HG03066 (cell line): ENCODE results near the gene STX2.
A peak's percentile ranks its signal among the peaks of the same experiment; 100 is the strongest.
"Not testable (repeated sequence)": the region's sequence is repeated elsewhere in the genome, so short reads cannot be mapped to it uniquely, and the experiment has no call there.

Source experiments
- ATAC-seq: cut with Tn5 transposase; IDR thresholded peaks from one replicate; pipeline ENCODE4 v1.9.1; 2021; ENCODE audit warnings: low read depth; ENCODE audit not compliant: unreplicated experiment

The STX2 gene

GRCh38 chr12:130870442-130871285 lies 31.6 kb upstream of the STX2 start:
- ATAC-seq = peak; percentile 30

DNA sequence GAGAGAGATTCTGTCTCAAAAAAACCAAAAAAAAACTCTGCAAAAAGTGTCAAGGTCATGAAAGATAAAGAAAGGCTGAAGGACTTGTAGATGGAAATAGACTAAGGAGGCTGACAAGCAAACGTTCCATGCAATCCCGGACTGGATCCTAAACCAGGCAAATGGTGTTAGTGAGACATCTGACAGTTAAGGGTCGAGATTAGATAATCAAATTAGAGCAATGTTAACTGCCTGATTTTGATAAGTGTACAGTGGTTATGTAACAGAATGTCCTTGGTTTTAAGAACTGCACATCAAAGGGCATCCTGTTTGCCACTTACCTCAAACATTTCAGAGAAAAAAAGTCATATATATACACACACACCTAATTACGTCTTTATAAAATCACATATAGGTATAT lies 29.4 kb upstream of the STX2 start:
- no peak for ATAC-seq

GRCh38 chr12:130863298-130863697 lies 24.2 kb upstream of the STX2 start:
- no peak for ATAC-seq

GRCh38 chr12:130862771-130863170 lies 23.7 kb upstream of the STX2 start:
- not testable (repeated sequence) for ATAC-seq

DNA sequence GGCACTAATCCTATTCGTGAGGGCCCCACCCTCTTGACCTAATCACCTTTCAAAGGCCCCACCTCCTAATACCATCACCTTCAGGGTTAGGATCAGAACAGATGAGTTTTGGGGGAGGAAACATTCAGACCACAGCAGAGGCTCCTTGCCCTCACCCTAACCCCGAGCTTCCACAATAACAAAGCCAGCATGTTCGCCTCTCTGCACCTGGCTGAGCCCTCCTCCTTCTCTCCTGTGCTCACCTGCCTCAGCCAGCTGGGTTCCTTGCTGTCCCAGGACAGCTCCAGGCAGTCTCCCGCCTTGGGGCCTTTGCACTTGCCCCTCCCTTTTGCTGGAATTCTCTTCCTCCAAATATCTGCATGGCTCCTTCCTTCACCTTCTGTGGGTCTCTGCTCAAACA lies 23.1 kb upstream of the STX2 start:
- no peak for ATAC-seq

DNA sequence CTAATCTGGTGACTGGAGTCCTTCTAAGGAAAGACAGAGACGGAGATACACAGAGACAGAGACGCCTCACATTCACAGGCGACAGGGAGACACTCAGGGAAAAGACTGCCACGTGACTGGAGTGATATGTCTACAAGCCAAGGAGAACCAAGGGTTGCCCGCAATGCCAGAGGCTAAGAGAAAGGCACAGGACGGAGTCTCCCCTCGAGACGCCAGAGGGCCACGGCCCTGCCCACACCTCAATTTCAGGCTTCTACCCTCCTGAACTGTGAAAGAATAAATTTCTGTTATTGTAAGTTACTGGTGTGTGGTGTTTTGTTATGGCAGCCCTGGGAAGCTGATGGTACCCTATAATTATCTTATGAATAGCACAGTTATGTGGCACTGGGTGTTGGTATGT lies 21.3 kb upstream of the STX2 start:
- ATAC-seq = no peak

GRCh38 chr12:130859161-130859560 lies 20.1 kb upstream of the STX2 start:
- ATAC-seq = no peak

DNA sequence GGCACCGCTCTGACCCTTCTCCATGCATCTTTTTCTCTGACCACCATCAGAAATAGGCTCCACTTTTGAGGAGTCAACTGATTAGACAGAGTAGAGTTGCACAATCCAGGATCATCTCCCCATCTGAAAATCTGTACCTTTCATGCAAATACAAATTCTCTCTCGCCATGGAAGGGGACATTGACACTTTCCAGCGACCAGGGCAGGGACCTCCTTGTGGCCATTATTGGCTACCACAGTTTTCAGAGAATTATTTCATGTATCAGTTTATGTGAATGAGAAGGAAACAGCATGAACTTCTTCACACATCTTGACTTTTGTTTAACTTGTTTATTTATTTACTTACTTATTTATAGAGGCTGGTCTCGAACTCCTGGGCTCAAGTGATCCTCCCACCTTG lies 19.0 kb upstream of the STX2 start:
- ATAC-seq = no peak

GRCh38 chr12:130856088-130856487 lies 17.0 kb upstream of the STX2 start:
- no peak for ATAC-seq

DNA sequence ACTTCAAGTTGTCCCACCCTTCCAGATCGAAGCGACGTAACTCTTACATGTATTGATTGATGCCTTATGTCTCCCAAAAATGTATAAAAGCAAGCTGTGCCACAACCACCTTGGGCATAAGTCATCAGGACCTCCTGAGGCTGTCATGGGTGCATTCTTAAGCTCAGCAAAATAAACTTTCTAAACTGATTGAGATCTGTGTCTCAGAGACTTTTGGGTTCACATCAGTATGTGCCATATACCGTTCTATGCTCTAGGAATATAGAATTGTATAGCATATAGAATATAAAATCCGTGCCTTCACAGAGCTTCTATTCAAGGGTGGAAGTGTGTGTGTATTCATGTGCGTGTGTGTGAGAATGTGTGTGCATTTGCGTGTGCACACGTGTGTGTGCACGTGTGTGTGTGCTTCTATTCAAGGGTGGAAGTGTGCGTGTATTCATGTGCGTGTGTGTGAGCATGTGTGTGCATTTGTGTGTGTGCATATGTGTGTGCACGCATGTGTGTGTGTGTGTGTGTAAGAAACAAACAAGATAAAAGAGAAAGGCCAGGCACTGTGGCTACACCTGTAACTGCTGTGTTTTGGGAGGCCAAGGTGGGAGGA lies 11.5 kb upstream of the STX2 start:
- ATAC-seq = no peak

DNA sequence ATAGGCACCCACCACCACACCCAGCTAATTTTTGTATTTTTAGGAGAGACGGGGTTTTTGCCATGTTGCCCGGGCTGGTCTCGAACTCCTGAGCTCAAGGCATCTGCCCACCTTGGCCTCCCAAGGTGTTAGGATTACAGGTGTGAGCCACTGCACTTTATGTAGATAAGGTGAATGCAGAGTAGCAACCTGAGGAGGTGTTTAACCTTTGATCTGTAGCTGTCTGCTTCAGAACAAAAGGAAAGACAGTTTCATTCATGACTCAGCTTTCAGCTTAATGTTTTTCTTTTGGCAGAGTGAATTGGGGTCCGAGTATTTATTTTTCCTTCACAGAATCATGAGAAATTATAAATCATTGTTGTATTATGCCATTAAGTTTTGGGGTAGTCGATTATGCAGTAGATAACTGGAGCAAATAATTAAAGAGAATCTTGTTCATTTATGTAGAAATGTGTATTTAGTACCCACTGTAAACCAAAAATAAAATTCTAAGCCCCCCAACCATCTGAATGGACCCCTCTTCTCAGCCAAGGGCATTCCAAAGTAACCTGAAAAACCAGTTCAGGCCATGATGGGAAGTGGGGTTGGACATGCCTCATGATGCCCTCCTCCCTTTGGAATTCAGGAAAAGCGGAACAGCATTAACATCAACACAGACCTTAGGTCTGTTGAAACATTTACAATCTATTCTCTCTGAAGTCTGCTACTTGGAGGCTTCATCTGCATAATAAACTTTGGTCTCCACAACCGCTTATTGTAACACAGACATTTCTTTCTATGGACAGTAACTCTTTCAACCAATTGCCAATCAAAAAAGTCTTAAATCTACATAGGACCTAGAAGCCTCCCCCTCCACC lies 10.7 kb upstream of the STX2 start:
- no peak for ATAC-seq

- ATAC-seq = not testable (repeated sequence)
These were observed 9.8 kb upstream of the STX2 start for GRCh38 chr12:130848785-130849305.

DNA sequence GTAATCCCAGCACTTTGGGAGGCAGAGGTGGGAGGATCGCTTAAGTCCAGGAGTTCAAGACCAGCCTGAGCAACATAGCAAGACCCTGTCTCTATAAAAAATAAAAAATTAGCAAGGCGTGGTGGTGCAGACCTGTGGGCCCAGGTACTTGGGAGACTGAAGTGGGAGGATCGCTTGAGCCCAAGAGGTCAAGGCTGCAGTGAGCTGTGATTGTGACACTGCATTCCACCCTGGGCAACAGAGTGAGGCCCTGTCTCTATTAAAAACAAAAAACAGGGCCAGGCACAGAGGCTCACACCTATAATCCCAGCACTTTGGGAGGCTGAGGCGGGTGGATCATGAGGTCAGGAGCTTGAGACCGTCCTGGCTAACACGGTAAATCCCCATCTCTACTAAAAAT lies 9.1 kb upstream of the STX2 start:
- not testable (repeated sequence) for ATAC-seq

- no peak for ATAC-seq
These were observed 8.1 kb upstream of the STX2 start for GRCh38 chr12:130847112-130847511.

DNA sequence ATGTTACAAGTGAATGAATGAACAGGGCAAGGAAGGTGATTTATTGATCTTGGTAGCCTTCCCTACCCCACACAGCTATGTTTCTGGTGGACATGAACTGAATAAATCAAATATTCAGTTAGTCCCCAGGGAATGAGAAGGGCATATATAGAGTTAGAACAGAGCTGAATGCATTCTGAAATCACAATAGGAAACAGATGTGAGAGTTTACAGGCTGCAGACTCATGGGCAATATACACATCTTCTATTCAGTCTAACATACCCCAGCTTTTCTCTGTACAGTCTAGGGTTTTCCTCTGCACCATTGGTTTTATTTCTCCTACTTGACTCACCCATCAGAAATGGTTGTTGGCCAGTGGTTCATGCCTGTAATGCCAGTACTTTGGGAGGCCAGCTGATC lies 7.3 kb upstream of the STX2 start:
- ATAC-seq = no peak

- ATAC-seq = no peak
These were observed 837 bp upstream of the STX2 start for GRCh38 chr12:130839770-130840404.

GRCh38 chr12:130838284-130838950 lies 633 bp downstream of the STX2 start:
- peak; percentile 23 for ATAC-seq

- ATAC-seq = no peak
These were observed 3.6 kb downstream of the STX2 start for GRCh38 chr12:130835436-130835835.

DNA sequence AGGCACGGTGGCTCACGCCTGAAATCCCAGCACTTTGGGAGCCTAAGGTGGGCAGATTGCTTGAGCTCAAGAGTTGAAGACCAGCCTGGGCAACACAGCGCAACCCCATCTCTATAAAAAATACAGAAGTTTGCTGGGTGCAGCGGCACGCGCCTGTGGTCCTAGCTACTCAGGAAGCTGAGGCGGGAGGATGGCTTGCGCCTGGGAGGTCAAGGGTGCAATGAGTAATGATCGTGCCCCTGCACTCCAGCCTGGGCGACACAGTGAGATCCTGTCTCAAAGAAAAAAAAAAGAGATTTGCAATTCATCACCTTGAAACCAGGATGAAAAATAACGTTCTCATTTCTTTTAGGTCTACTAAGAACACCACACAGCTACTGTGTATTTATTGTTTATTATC lies 4.0 kb downstream of the STX2 start:
- no peak for ATAC-seq

GRCh38 chr12:130832561-130833209 lies 6.4 kb downstream of the STX2 start:
- ATAC-seq = no peak
